Progenitor cell of endocrine pancreas (in vitro differentiated cells): Measurements from ENCODE around the gene SIX5. TPM values are rescaled to one million over a fixed set of nuclear protein-coding genes. Genes with fewer than 3 reads are reported as not detected.
A peak's percentile ranks its signal among the peaks of the same experiment; 100 is the strongest.

Experiments
- DNase-seq: peaks from one replicate; pipeline ENCODE4 v3.0.0; 2021; ENCODE audit warnings: low spot score; ENCODE audit not compliant: unreplicated experiment
- H3K27ac Mint-ChIP-seq: 2 replicates; pipeline ENCODE4 v1.8.0; 2021; ENCODE audit warnings: mild to moderate bottlenecking, moderate library complexity, mixed read lengths
- H3K27me3 Mint-ChIP-seq: 2 replicates; pipeline ENCODE4 v1.8.0; 2021; ENCODE audit warnings: mixed read lengths
- H3K36me3 Mint-ChIP-seq: 2 replicates; pipeline ENCODE4 v1.8.0; 2022; ENCODE audit warnings: mixed read lengths; ENCODE audit not compliant: insufficient read depth
- H3K4me1 Mint-ChIP-seq: 2 replicates; pipeline ENCODE4 v1.8.0; 2021; ENCODE audit warnings: low read depth, mixed read lengths
- H3K4me3 Mint-ChIP-seq: 2 replicates; pipeline ENCODE4 v1.8.0; 2021; ENCODE audit warnings: low read depth, mild to moderate bottlenecking, moderate library complexity, mixed read lengths
- H3K9me3 Mint-ChIP-seq: 2 replicates; pipeline ENCODE4 v1.8.0; 2021; ENCODE audit warnings: low read depth, mixed read lengths
- CTCF ChIP-seq: fragments of 200-600 bp; sonication (generic); IDR thresholded peaks from one replicate; pipeline ENCODE4 v1.5.0; 2021; ENCODE audit warnings: antibody characterized with exemption, mild to moderate bottlenecking; ENCODE audit not compliant: unreplicated experiment
- total RNA-seq: library from RNA; stranded (reverse); gene quantifications from 2 replicates; pipeline ENCODE4 v1.2.1, GENCODE V29; 2021

Gene SIX5
- total RNA-seq, 1 donor from 2014 or later, result 42.3 TPM

GRCh38 chr19:45770192-45771101 is 1.4 kb upstream of the SIX5 start:
- Mint-ChIP-seq H3K27me3 (no peaks in the 10 kb centered on the region), H3K4me1 (peaks cover 18% of the 10 kb centered on the region), H3K9me3 (no peaks in the 10 kb centered on the region), H3K4me3 (peak overlapping the region; percentile 97), H3K27ac (peak overlapping the region; percentile 98), H3K36me3 (peaks cover 14% of the 10 kb centered on the region)
- DNase-seq, result peak; percentile 93
- TF ChIP-seq CTCF, result peak; percentile 94

- Mint-ChIP-seq H3K4me3 (peak overlapping the region; percentile 97), H3K4me1 (peaks cover 21% of the 10 kb centered on the region), H3K27ac (peak overlapping the region; percentile 98), H3K27me3 (no peaks in the 10 kb centered on the region), H3K36me3 (peaks cover 12% of the 10 kb centered on the region), H3K9me3 (no peaks in the 10 kb centered on the region)
- no peak for DNase-seq
- TF ChIP-seq CTCF, result no peak
Measured at GRCh38 chr19:45769821-45770191, 754 bp upstream of the SIX5 start.

GRCh38 chr19:45768655-45768983 is 433 bp downstream of the SIX5 start:
- TF ChIP-seq CTCF, result no peak
- H3K27me3 Mint-ChIP-seq, result no peaks in the 10 kb centered on the region
- DNase-seq, result no peak
- peak overlapping the region; percentile 97 for H3K4me3 Mint-ChIP-seq
- H3K27ac Mint-ChIP-seq, result peak overlapping the region; percentile 100
- H3K36me3 Mint-ChIP-seq, result peaks cover 9% of the 10 kb centered on the region
- H3K9me3 Mint-ChIP-seq, result no peaks in the 10 kb centered on the region
- peaks cover 25% of the 10 kb centered on the region for H3K4me1 Mint-ChIP-seq

- H3K4me1 Mint-ChIP-seq, result peaks cover 21% of the 10 kb centered on the region
- peak overlapping the region; percentile 93 for H3K27ac Mint-ChIP-seq
- no peaks in the 10 kb centered on the region for H3K27me3 Mint-ChIP-seq
- H3K4me3 Mint-ChIP-seq, result peak overlapping the region; percentile 79
- peaks cover 7% of the 10 kb centered on the region for H3K36me3 Mint-ChIP-seq
- no peak for TF ChIP-seq CTCF
- peak; percentile 57 for DNase-seq
- H3K9me3 Mint-ChIP-seq, result no peaks in the 10 kb centered on the region
Measured at GRCh38 chr19:45767881-45768654, 984 bp downstream of the SIX5 start.

GRCh38 chr19:45767410-45767880 is 1.6 kb downstream of the SIX5 start:
- no peak for TF ChIP-seq CTCF
- Mint-ChIP-seq H3K9me3 (no peaks in the 10 kb centered on the region), H3K36me3 (peaks cover 7% of the 10 kb centered on the region), H3K4me3 (peak overlapping the region; percentile 79), H3K27me3 (no peaks in the 10 kb centered on the region), H3K4me1 (peaks cover 21% of the 10 kb centered on the region), H3K27ac (peak overlapping the region; percentile 93)
- DNase-seq, result no peak
